Osteoblast (primary cell): ENCODE results near the gene DLGAP1. TPM values are rescaled to one million over a fixed set of nuclear protein-coding genes. Genes with fewer than 3 reads are reported as not detected.

Experiments used
- DNase-seq: peaks from one replicate; pipeline ENCODE4 v3.0.0; 2011; ENCODE audit warnings: low spot score, mixed read lengths; ENCODE audit not compliant: insufficient read length; ENCODE audit errors: missing footprints
- H2AFZ ChIP-seq: 2 replicates; pipeline ENCODE4 v1.6.0; 2011; ENCODE audit warnings: mild to moderate bottlenecking, low read length
- H3K27ac ChIP-seq: 2 replicates; pipeline ENCODE4 v1.5.1; 2011; ENCODE audit warnings: mild to moderate bottlenecking, low read depth, low read length, moderate library complexity
- H3K27me3 ChIP-seq: 2 replicates; pipeline ENCODE4 v1.6.0; 2012; ENCODE audit warnings: mild to moderate bottlenecking, control low read depth, inconsistent platforms, low read length, moderate library complexity; ENCODE audit not compliant: insufficient read depth
- H3K36me3 ChIP-seq: 2 replicates; pipeline ENCODE4 v1.5.1; 2011; ENCODE audit warnings: mild to moderate bottlenecking, low read length, control low read depth, moderate library complexity; ENCODE audit not compliant: insufficient read depth
- H3K4me1 ChIP-seq: 2 replicates; pipeline ENCODE4 v1.5.1; 2011; ENCODE audit warnings: mild to moderate bottlenecking, low read length, control low read depth, moderate library complexity; ENCODE audit not compliant: insufficient read depth
- H3K4me2 ChIP-seq: 2 replicates; pipeline ENCODE4 v1.6.0; 2011; ENCODE audit warnings: mild to moderate bottlenecking, low read length; ENCODE audit not compliant: insufficient read depth
- H3K4me3 ChIP-seq: fragments of 200-600 bp; sonication (generic); 3 replicates; pipeline ENCODE4 v1.5.1; 2012; ENCODE audit warnings: mild to moderate bottlenecking, low read length, inconsistent platforms; ENCODE audit not compliant: insufficient read depth
- H3K79me2 ChIP-seq: 2 replicates; pipeline ENCODE4 v1.6.0; 2012; ENCODE audit warnings: mild to moderate bottlenecking, low read length, control low read depth, inconsistent platforms; ENCODE audit not compliant: insufficient read depth
- H3K9me3 ChIP-seq: 2 replicates; pipeline ENCODE4 v1.5.1; 2011; ENCODE audit warnings: low read depth, low read length, control low read depth
- H4K20me1 ChIP-seq: 2 replicates; pipeline ENCODE4 v1.6.0; 2012; ENCODE audit warnings: mild to moderate bottlenecking, low read length, control low read depth; ENCODE audit not compliant: insufficient read depth
- total RNA-seq: library from RNA; depleted of rRNA; stranded (reverse); fragments of >200 nt; gene quantifications from 2 replicates; pipeline ENCODE4 v1.2.3, GENCODE V29; 2012
- TF ChIP-seq, protein P1 (sequence below): IDR thresholded peaks from 2 replicates; pipeline ENCODE4 v1.5.1; 2011; ENCODE audit warnings: mild to moderate bottlenecking, low read depth, low read length, moderate library complexity; ENCODE audit errors: extremely low read depth

The DLGAP1 gene
- total RNA-seq, 1 donor: not detected

DNA sequence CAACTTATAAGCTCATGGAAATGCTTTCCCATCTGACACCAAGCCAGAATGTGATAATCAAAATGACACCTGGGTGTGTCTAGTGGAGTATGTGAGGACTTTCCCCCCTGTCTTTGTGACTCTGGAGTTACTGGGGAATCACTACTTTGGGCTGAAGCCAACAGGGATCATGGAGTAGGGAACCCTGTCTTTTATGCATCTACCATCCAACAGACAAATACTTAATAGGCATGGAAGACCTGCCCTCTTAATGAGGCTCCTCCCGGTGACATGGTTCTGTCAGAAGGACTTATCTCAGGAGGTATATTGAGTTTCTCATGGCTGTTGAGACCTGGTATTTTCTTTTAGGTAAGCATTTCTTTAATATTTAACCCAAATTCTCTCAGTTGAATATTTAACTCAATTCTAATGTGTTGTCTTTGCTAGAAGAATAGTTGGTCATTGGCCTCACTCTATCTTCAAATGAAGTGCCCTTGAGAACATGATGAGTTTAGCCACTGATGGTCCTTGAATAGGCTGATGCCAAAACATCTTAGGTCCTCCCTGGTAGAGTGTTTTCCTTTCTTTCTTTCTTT, 963.0 kb downstream of the DLGAP1 start:
- TF ChIP-seq, protein P1, sequence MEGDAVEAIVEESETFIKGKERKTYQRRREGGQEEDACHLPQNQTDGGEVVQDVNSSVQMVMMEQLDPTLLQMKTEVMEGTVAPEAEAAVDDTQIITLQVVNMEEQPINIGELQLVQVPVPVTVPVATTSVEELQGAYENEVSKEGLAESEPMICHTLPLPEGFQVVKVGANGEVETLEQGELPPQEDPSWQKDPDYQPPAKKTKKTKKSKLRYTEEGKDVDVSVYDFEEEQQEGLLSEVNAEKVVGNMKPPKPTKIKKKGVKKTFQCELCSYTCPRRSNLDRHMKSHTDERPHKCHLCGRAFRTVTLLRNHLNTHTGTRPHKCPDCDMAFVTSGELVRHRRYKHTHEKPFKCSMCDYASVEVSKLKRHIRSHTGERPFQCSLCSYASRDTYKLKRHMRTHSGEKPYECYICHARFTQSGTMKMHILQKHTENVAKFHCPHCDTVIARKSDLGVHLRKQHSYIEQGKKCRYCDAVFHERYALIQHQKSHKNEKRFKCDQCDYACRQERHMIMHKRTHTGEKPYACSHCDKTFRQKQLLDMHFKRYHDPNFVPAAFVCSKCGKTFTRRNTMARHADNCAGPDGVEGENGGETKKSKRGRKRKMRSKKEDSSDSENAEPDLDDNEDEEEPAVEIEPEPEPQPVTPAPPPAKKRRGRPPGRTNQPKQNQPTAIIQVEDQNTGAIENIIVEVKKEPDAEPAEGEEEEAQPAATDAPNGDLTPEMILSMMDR: no peak
- Histone ChIP-seq H3K4me3 (no peak overlapping the region), H3K27me3 (peaks cover 3% of the 10 kb centered on the region), H3K4me2 (no peak overlapping the region), H4K20me1 (no peaks in the 10 kb centered on the region), H3K79me2 (no peaks in the 10 kb centered on the region), H3K27ac (no peak overlapping the region), H2AFZ (no peak overlapping the region), H3K9me3 (no peaks in the 10 kb centered on the region), H3K36me3 (no peaks in the 10 kb centered on the region), H3K4me1 (no peaks in the 10 kb centered on the region)
- DNase-seq: no peak

DNA sequence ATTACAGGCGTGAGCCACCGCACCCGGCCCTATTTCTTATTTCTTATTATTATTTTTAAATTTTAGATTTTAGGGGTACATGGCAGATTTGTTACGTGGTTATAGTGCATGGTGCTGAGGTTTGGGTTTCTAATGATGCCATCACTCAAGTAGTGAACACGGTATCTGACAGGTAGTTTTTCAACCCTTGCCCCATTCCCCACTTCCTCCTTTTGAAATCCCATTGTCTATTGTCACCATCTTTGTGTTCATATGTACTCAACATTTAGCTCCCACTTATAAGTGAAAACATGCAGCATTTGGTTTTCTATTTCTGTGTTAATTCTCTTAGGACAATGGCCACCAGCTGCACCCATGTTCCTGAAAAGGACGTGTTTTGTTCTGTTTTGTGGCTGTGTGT, 965.6 kb downstream of the DLGAP1 start:
- Histone ChIP-seq H3K27me3 (peaks cover 3% of the 10 kb centered on the region), H4K20me1 (no peaks in the 10 kb centered on the region), H3K79me2 (no peaks in the 10 kb centered on the region), H3K36me3 (no peaks in the 10 kb centered on the region), H3K9me3 (no peaks in the 10 kb centered on the region), H3K4me3 (no peak overlapping the region), H3K4me1 (no peaks in the 10 kb centered on the region), H3K4me2 (no peak overlapping the region), H3K27ac (no peak overlapping the region), H2AFZ (no peak overlapping the region)
- TF ChIP-seq, protein P1: no peak
- no peak for DNase-seq

DNA sequence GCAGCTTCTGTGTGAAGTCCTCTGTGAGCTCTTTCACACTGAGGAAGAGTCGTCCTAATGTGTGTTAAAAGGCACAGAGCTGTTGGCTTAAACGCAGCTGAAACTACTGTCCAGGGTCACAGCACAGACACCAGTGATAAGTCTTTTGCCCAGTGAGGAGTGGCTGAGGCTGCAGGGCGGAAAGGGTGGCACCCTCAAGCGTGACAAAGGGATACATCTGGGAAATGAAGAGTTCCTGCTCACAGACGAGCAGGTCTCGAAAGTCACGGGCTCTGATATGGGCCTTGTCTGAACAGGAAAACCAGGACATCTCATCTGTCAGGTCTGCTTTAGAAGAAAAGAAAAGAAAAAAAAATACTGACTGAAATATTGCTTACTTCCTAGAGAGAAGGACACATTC, 968.6 kb downstream of the DLGAP1 start:
- H3K36me3 ChIP-seq: no peaks in the 10 kb centered on the region

More for the DNA sequence above, 968.6 kb downstream of the DLGAP1 start:
- Histone ChIP-seq H3K27me3 (no peaks in the 10 kb centered on the region), H3K27ac (no peak overlapping the region), H3K4me1 (no peaks in the 10 kb centered on the region), H4K20me1 (no peaks in the 10 kb centered on the region), H3K4me2 (no peak overlapping the region), H3K79me2 (no peaks in the 10 kb centered on the region), H2AFZ (no peak overlapping the region), H3K9me3 (no peaks in the 10 kb centered on the region), H3K4me3 (no peak overlapping the region)
- TF ChIP-seq, protein P1: no peak
- DNase-seq: no peak
